IMR-90 (cell line): ENCODE results near the gene PSMA1. TPM values are rescaled to one million over a fixed set of nuclear protein-coding genes. Genes with fewer than 3 reads are reported as not detected.

ENCODE experiments used
- ATAC-seq: fragments of 200-7000 bp; cut with Tn5 transposase; 2 replicates; pipeline ENCODE4 v1.9.1; 2020; ENCODE audit warnings: low read depth, mild to moderate bottlenecking, moderate library complexity
- BruUV-seq: library from RNA; stranded (reverse); fragments of 400-500 nt; replicated peaks from 2 replicates; lab custom pipeline; 2021; lab: Mats Ljungman, UMichigan
- CTCF ChIA-PET: fragments of 300-600 bp; formaldehyde crosslinking; extraction: SDS; loops from one replicate; lab custom pipeline; 2021; ENCODE audit warnings: antibody characterized with exemption; lab: Yijun Ruan, JAX
- POLR2A ChIA-PET: fragments of 300-600 bp; sonication (Branson Sonifier 250); formaldehyde crosslinking; loops from one replicate; lab custom pipeline; 2022; ENCODE audit warnings: antibody characterized with exemption; ENCODE audit not compliant: unreplicated experiment; lab: Charles Lee
- DNase-seq: peaks from one replicate; pipeline ENCODE4 v3.0.0; 2013
- H2AFZ ChIP-seq: replicated peaks from 2 replicates; pipeline ENCODE3; 2013; ENCODE audit warnings: low read length, mild to moderate bottlenecking; ENCODE audit not compliant: poor library complexity
- H2AK5ac ChIP-seq: 2 replicates; pipeline ENCODE4 v1.6.1; 2013; ENCODE audit warnings: low read depth, low read length, inconsistent platforms
- H2AK9ac ChIP-seq: replicated peaks from 2 replicates; pipeline ENCODE3; 2013; ENCODE audit warnings: mild to moderate bottlenecking, low read depth, low read length, moderate library complexity; ENCODE audit not compliant: poor library complexity
- H2BK120ac ChIP-seq: 2 replicates; pipeline ENCODE4 v1.6.1; 2013; ENCODE audit warnings: low read depth, low read length, inconsistent platforms
- H2BK15ac ChIP-seq: 3 replicates; pipeline ENCODE4 v1.6.1; 2013; ENCODE audit warnings: low read depth, low read length, inconsistent platforms
- H2BK20ac ChIP-seq: 2 replicates; pipeline ENCODE4 v1.6.1; 2013; ENCODE audit warnings: low read depth, mild to moderate bottlenecking, inconsistent platforms, low read length, moderate library complexity
- H2BK5ac ChIP-seq: 2 replicates; pipeline ENCODE4 v1.6.1; 2013; ENCODE audit warnings: mild to moderate bottlenecking, low read depth, low read length, inconsistent platforms; ENCODE audit not compliant: poor library complexity, severe bottlenecking
- H3K14ac ChIP-seq: replicated peaks from 2 replicates; pipeline ENCODE4 v1.6.1; 2013; ENCODE audit warnings: low read depth, low read length, inconsistent platforms
- H3K18ac ChIP-seq: 2 replicates; pipeline ENCODE4 v1.6.1; 2013; ENCODE audit warnings: low read depth, low read length, control low read depth
- H3K23ac ChIP-seq: 2 replicates; pipeline ENCODE4 v1.6.1; 2013; ENCODE audit warnings: low read depth, low read length, inconsistent platforms
- H3K27ac ChIP-seq: 2 replicates; pipeline ENCODE4 v1.5.1; 2013; ENCODE audit warnings: mild to moderate bottlenecking, control low read depth, low read length; ENCODE audit not compliant: insufficient read depth
- H3K27me3 ChIP-seq: 2 replicates; pipeline ENCODE4 v1.6.1; 2013; ENCODE audit warnings: low read length; ENCODE audit not compliant: control insufficient read depth, insufficient read depth
- H3K36me3 ChIP-seq: 2 replicates; pipeline ENCODE4 v1.6.1; 2013; ENCODE audit warnings: low read length, mixed read lengths; ENCODE audit not compliant: control insufficient read depth, insufficient read depth
- H3K4ac ChIP-seq: 2 replicates; pipeline ENCODE4 v1.6.1; 2013; ENCODE audit warnings: low read depth, low read length, inconsistent platforms
- H3K4me1 ChIP-seq: 2 replicates; pipeline ENCODE4 v1.6.1; 2013; ENCODE audit warnings: low read length, mixed read lengths; ENCODE audit not compliant: control insufficient read depth, insufficient read depth
- H3K4me2 ChIP-seq: 2 replicates; pipeline ENCODE4 v1.6.1; 2013; ENCODE audit warnings: low read depth, mild to moderate bottlenecking, control low read depth, low read length, moderate library complexity
- H3K4me3 ChIP-seq: 2 replicates; pipeline ENCODE4 v1.5.1; 2013; ENCODE audit warnings: low read depth, mild to moderate bottlenecking, control low read depth, low read length, moderate library complexity; ENCODE audit not compliant: insufficient read depth
- H3K56ac ChIP-seq: 2 replicates; pipeline ENCODE4 v1.6.1; 2013; ENCODE audit warnings: low read length, inconsistent platforms; ENCODE audit not compliant: insufficient read depth; ENCODE audit errors: extremely low read depth
- H3K79me1 ChIP-seq, 2 experiments: 2 replicates each; pipeline ENCODE4 v1.6.1; 2013; ENCODE audit warnings: low read length in 2 of 2, inconsistent platforms in 1 of 2, low read depth in 1 of 2
- H3K9ac ChIP-seq: 2 replicates; pipeline ENCODE4 v1.6.1; 2013; ENCODE audit warnings: low read depth, low read length, control low read depth
- H3K9me1 ChIP-seq: 2 replicates; pipeline ENCODE4 v1.6.1; 2013; ENCODE audit warnings: low read length, inconsistent platforms; ENCODE audit not compliant: insufficient read depth
- H3K9me3 ChIP-seq: 2 replicates; pipeline ENCODE4 v1.6.1; 2013; ENCODE audit warnings: low read length; ENCODE audit not compliant: control insufficient read depth, insufficient read depth
- H4K20me1 ChIP-seq: 2 replicates; pipeline ENCODE4 v1.6.1; 2013; ENCODE audit warnings: low read length, inconsistent platforms; ENCODE audit not compliant: insufficient read depth
- H4K5ac ChIP-seq: 2 replicates; pipeline ENCODE4 v1.6.1; 2013; ENCODE audit warnings: mild to moderate bottlenecking, low read depth, low read length, control low read depth
- H4K8ac ChIP-seq, 2 experiments: 2 replicates each; pipeline ENCODE4 v1.6.1; 2013; ENCODE audit warnings: low read depth in 2 of 2, low read length in 2 of 2, control low read depth in 1 of 2, inconsistent platforms in 1 of 2
- H4K91ac ChIP-seq: 2 replicates; pipeline ENCODE4 v1.6.1; 2013; ENCODE audit warnings: low read depth, low read length, inconsistent platforms; ENCODE audit not compliant: insufficient read depth
- BHLHE40 ChIP-seq: fragments of 150-350 bp; IDR thresholded peaks from 2 replicates; pipeline ENCODE4 v1.6.1; 2016; ENCODE audit warnings: mild to moderate bottlenecking, low read depth, low read length
- CEBPB ChIP-seq: IDR thresholded peaks from 2 replicates; pipeline ENCODE4 v1.6.1; 2012; ENCODE audit warnings: low read depth, low read length, improper control_type of control experiment
- CHD1 ChIP-seq: IDR thresholded peaks from 2 replicates; pipeline ENCODE4 v1.6.1; 2012; ENCODE audit warnings: low read depth, low read length, improper control_type of control experiment
- ELK1 ChIP-seq: fragments of 150-350 bp; IDR thresholded peaks from 2 replicates; pipeline ENCODE4 v1.6.1; 2016; ENCODE audit warnings: low read depth, mild to moderate bottlenecking, low read length, moderate library complexity, borderline replicate concordance
- FOS ChIP-seq: fragments of 150-350 bp; IDR thresholded peaks from 2 replicates; pipeline ENCODE4 v1.6.1; 2016; ENCODE audit warnings: low read depth, low read length
- MAFK ChIP-seq: IDR thresholded peaks from 2 replicates; pipeline ENCODE4 v1.6.1; 2012; ENCODE audit warnings: low read depth, low read length, improper control_type of control experiment
- MAZ ChIP-seq: IDR thresholded peaks from 2 replicates; pipeline ENCODE4 v1.6.1; 2012; ENCODE audit warnings: low read depth, mild to moderate bottlenecking, low read length, improper control_type of control experiment, moderate library complexity, borderline replicate concordance
- MXI1 ChIP-seq: IDR thresholded peaks from 2 replicates; pipeline ENCODE4 v1.6.1; 2012; ENCODE audit warnings: low read depth, mild to moderate bottlenecking, low read length, moderate library complexity, borderline replicate concordance
- NFE2L2 ChIP-seq: fragments of 150-350 bp; IDR thresholded peaks from 2 replicates; pipeline ENCODE4 v1.6.1; 2016; ENCODE audit warnings: low read depth, mild to moderate bottlenecking, low read length
- POLR2A ChIP-seq: IDR thresholded peaks from 2 replicates; pipeline ENCODE4 v1.6.1; 2012; ENCODE audit warnings: mild to moderate bottlenecking, low read depth, low read length
- RAD21 ChIP-seq: IDR thresholded peaks from 2 replicates; pipeline ENCODE4 v1.6.1; 2012; ENCODE audit warnings: low read length, improper control_type of control experiment
- RCOR1 ChIP-seq: IDR thresholded peaks from 2 replicates; pipeline ENCODE4 v1.6.1; 2012; ENCODE audit warnings: mild to moderate bottlenecking, low read length, improper control_type of control experiment; ENCODE audit not compliant: insufficient replicate concordance
- RFX5 ChIP-seq: IDR thresholded peaks from 2 replicates; pipeline ENCODE4 v1.8.0; 2012; ENCODE audit warnings: low read depth, mild to moderate bottlenecking, low read length, moderate library complexity
- SMC3 ChIP-seq: fragments of 150-350 bp; IDR thresholded peaks from 2 replicates; pipeline ENCODE4 v1.6.1; 2016; ENCODE audit warnings: low read depth, mild to moderate bottlenecking, antibody characterized with exemption, low read length, moderate library complexity
- USF2 ChIP-seq: fragments of 150-350 bp; IDR thresholded peaks from 2 replicates; pipeline ENCODE4 v1.6.1; 2017; ENCODE audit warnings: mild to moderate bottlenecking, antibody characterized with exemption, low read length, low read depth
- WGBS, 2 experiments: methylation state at CpG; one replicate each; pipeline versions ENCODE4 v1.1.5 to v1.1.7; 2013; ENCODE audit warnings: missing lambda C conversion rate in 2 of 2; ENCODE audit not compliant: insufficient read length in 1 of 2; ENCODE audit errors: extremely low coverage in 2 of 2; 5-methylcytosine and 5-hydroxymethylcytosine counted together
- dilution Hi-C: fragments of 300-500 bp; cut with HindIII; formaldehyde crosslinking; loops from one replicate; pipeline ENCODE4 v1.14.3; 2018; ENCODE audit warnings: low sequenced_read_pairs; ENCODE audit not compliant: unreplicated experiment
- in situ Hi-C: fragments of 300-500 bp; cut with MboI; formaldehyde crosslinking; loops from 3 replicates; pipeline ENCODE4 v1.14.3; 2019; ENCODE audit warnings: low sequenced_read_pairs, inconsistent platforms, mixed read lengths
- intact Hi-C: fragments of 100-400 bp; cut with micrococcal nuclease; formaldehyde crosslinking; loops from 2 replicates; pipeline ENCODE4 v1.10.0; 2022
- polyA plus RNA-seq, 3 experiments: library from polyadenylated mRNA; depleted of rRNA; stranded (reverse); fragments of >200 nt; gene quantifications; 2 replicates each; pipeline ENCODE4 v1.2.3, GENCODE V29; 2012; ENCODE audit warnings: low replicate concordance in 1 of 3
- total RNA-seq: library from RNA; depleted of rRNA; stranded (reverse); fragments of >200 nt; gene quantifications from 2 replicates; pipeline ENCODE4 v1.2.3, GENCODE V29; 2012

Gene PSMA1
- total and polyA plus RNA-seq, 2 of the 4 experiments (the other 2 are of a cell fraction): 179 to 194 TPM

GRCh38 chr11:14520747-14521151 lies 563 bp upstream of the PSMA1 start:
- BruUV-seq: no TSS peak
- POLR2A ChIA-PET: interaction anchor here (1.5 kb wide), 1 partner anchor 20 kb away, joined by 3 read pairs; no protein-coding TSS in a partner anchor
- no peak for TF ChIP-seq MAFK
- TF ChIP-seq CHD1: no peak
- no peak for TF ChIP-seq FOS
- TF ChIP-seq RCOR1: no peak
- TF ChIP-seq MAZ: no peak
- no peak for TF ChIP-seq RAD21
- TF ChIP-seq MXI1: no peak
- no peak for TF ChIP-seq POLR2A
- no peak for TF ChIP-seq ELK1
- no peak for TF ChIP-seq SMC3
- TF ChIP-seq RFX5: no peak
- no peak for TF ChIP-seq USF2
- TF ChIP-seq BHLHE40: no peak
- no peak for TF ChIP-seq NFE2L2
- no peak for TF ChIP-seq CEBPB

More at GRCh38 chr11:14520747-14521151, 563 bp upstream of the PSMA1 start:
- Histone ChIP-seq H2BK15ac (peak overlapping the region; percentile 51; the same call in 1 of the 3 replicates), H3K27ac (peak overlapping the region; percentile 58), H4K20me1 (peaks cover 13% of the 10 kb centered on the region; the same call in 1 of the 2 replicates), H3K23ac (peak overlapping the region; percentile 80; the same call in 1 of the 2 replicates), H2AK5ac (peak overlapping the region; percentile 12; the same call in 1 of the 2 replicates), H2BK20ac (no peak overlapping the region), H3K4me1 (no peaks in the 10 kb centered on the region; the same call in 1 of the 2 replicates), H3K9ac (peak overlapping the region; percentile 84), H2AK9ac (peak overlapping the region; percentile 1), H3K14ac (peak overlapping the region; percentile 88), H3K27me3 (no peaks in the 10 kb centered on the region), H2AFZ (peak overlapping the region; percentile 95), H3K36me3 (peaks cover 6% of the 10 kb centered on the region; the same call in 1 of the 2 replicates), H2BK5ac (peak overlapping the region; percentile 35), H3K9me1 (no peaks in the 10 kb centered on the region), H4K5ac (peak overlapping the region; percentile 74; the same call in 1 of the 2 replicates), H3K4me3 (peak overlapping the region; percentile 81), H3K4me2 (peak overlapping the region; percentile 86), H3K4ac (peak overlapping the region; percentile 81), H4K91ac (peak overlapping the region; percentile 59), H2BK120ac (peak overlapping the region; percentile 39), H3K56ac (peak overlapping the region; percentile 77), H3K9me3 (no peaks in the 10 kb centered on the region), H4K8ac (peak overlapping the region; percentile 70 to 89), H3K18ac (peak overlapping the region; percentile 51; the same call in 1 of the 2 replicates), H3K79me1 (peaks cover 12 to 23% of the 10 kb centered on the region in 2 experiments; a peak in 3 of 4 replicates)
- dilution Hi-C loops (no loop called here), intact Hi-C loops (loop anchor here (1.0 to 10.0 kb wide), 3 partner anchors 372 to 674 kb away; partner anchors contain the start of gene CYP2R1), in situ Hi-C loops (loop anchor here (5.0 kb wide), 1 partner anchor 377 kb away; no protein-coding TSS in a partner anchor)
- ATAC-seq (no peak), DNase-seq (no peak)
- 0% methylated on average over 1 of the region's 11 CpGs; no CpG with 5 or more reads in 1 of the 2 experiments for WGBS, 2 experiments
- CTCF ChIA-PET: no interaction called here
